GM10248 (cell line): Measurements from ENCODE around the gene ATP5F1E.

ENCODE experiments used
- CTCF ChIA-PET: fragments of 300-600 bp; sonication (Branson Sonifier 250); formaldehyde crosslinking; extraction: SDS; loops from one replicate; lab custom pipeline; 2021; ENCODE audit warnings: antibody characterized with exemption; lab: Yijun Ruan, JAX
- POLR2A ChIA-PET: fragments of 350-650 bp; sonication (Branson Sonifier 250); formaldehyde crosslinking; extraction: SDS; loops from one replicate; lab custom pipeline; 2020; ENCODE audit warnings: antibody characterized with exemption; lab: Yijun Ruan, JAX
- DNase-seq: peaks from one replicate; pipeline ENCODE4 v3.0.0; 2012; ENCODE audit errors: extremely low spot score
- TF ChIP-seq, protein P1 (sequence below): IDR thresholded peaks from 2 replicates; pipeline ENCODE4 v1.5.1; 2012; ENCODE audit warnings: mild to moderate bottlenecking, low read depth; ENCODE audit errors: extremely low read depth, missing control alignments, control extremely low read depth

ATP5F1E gene

DNA sequence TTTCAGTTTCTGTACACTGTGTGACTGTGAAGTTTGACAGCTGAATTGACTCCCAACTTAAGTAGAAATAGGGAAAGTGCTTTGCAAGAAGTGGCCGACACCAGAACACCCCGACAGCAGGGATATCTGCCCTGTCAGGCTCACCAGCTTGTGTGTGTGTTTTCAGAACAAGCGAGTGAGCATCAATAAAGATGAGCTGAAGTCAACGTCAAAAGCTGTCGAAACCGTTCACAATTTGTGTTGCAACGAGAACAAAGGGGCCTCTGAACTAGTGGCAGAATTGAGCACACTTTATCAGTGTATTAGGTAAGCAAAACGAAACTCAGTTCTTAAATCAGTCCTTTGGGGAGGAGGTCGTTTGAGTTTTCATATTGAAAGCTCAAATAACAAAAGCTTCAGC is 40.4 kb downstream of the ATP5F1E start:
- CTCF ChIA-PET, result interaction anchor here (1.2 kb wide), 1 partner anchor 9 kb away, joined by 5 read pairs; no protein-coding TSS in a partner anchor
- TF ChIP-seq, protein P1, sequence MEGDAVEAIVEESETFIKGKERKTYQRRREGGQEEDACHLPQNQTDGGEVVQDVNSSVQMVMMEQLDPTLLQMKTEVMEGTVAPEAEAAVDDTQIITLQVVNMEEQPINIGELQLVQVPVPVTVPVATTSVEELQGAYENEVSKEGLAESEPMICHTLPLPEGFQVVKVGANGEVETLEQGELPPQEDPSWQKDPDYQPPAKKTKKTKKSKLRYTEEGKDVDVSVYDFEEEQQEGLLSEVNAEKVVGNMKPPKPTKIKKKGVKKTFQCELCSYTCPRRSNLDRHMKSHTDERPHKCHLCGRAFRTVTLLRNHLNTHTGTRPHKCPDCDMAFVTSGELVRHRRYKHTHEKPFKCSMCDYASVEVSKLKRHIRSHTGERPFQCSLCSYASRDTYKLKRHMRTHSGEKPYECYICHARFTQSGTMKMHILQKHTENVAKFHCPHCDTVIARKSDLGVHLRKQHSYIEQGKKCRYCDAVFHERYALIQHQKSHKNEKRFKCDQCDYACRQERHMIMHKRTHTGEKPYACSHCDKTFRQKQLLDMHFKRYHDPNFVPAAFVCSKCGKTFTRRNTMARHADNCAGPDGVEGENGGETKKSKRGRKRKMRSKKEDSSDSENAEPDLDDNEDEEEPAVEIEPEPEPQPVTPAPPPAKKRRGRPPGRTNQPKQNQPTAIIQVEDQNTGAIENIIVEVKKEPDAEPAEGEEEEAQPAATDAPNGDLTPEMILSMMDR, result no peak
- POLR2A ChIA-PET, result interaction anchor here (0.6 to 1.3 kb wide), 2 partner anchors 9 to 586 kb away, joined by 4 to 5 read pairs; no protein-coding TSS in a partner anchor
- no peak for DNase-seq

DNA sequence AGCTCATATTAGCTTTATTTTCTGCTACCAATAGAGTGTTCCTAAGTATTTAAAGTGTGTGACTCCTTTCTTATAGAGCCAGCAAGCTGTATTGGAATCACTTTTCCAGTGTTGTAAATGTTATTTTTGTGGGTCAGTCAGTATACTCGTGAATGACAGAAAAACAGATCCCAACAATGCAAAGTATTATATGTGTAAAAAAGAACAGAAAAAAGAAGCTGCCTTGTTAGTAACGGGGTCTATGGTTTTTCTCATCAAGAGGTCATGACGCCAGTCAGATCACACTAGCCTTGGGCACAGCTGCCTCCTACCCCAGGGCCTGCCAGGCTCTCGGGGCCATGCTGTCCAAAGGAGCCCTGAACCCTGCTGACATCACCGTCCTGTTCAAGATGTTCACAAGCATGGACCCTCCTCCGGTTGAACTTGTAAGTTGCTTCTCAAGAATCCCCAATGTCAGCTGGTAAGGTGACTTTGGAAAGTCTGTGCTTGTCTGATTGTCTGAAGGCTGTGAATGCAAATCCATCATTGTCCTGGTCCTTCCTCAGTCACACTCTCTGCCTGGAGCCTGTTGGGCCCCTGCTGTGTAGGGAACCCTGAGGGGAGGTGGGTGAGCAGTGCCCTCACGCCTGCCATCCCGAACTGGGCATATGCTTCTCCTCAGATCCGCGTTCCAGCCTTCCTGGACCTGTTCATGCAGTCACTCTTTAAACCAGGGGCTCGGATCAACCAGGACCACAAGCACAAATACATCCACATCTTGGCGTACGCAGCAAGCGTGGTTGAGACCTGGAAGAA is 41.3 kb downstream of the ATP5F1E start:
- ChIA-PET CTCF (interaction anchor here (0.8 to 1.4 kb wide), 4 partner anchors 8 to 65 kb away, joined by 3 to 5 read pairs (median 4); no protein-coding TSS in a partner anchor), POLR2A (interaction anchor here (0.6 to 1.3 kb wide), 2 partner anchors 10 to 585 kb away, joined by 4 to 5 read pairs; no protein-coding TSS in a partner anchor)
- TF ChIP-seq, protein P1, result no peak
- no peak for DNase-seq

DNA sequence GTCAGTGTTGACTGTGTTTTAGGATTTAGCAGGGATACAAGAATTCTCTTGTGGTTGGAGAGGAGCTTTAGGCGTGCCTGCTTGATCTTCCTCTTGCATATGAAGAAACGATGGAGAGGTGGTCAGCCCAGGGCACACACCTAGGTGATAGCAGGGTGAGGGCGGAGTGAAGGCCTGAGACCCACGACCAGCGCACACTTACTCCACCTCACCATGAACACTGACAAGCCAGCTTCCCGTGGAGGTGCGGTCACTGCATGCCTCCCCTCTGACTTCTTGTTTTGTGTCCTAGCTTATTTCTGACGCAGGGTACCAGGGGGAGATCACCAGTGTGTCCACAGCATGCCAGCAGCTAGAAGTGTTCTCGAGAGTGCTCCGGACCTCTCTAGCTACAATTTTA is 42.9 kb downstream of the ATP5F1E start:
- TF ChIP-seq, protein P1, result no peak
- CTCF ChIA-PET, result no interaction called here

DNA sequence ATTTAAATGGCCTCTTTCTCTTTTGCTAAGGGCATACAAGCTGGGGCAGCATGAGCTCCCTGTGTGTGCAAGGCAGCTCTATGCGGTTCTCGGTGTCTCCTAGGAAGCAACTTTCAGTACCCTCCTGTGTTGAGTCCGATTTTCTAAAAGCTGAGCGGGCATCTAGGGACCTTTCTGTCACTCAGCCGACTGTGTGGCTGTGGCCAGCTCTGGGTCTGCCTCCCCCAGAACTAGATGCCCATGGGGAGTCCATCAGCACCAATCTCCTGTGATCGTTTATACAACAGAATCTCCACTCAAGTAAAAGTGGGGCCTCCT is 43.6 kb downstream of the ATP5F1E start:
- POLR2A ChIA-PET, result no interaction called here
- DNase-seq, result no peak
- TF ChIP-seq, protein P1, result no peak
- CTCF ChIA-PET, result no interaction called here

More for the DNA sequence above, 42.9 kb downstream of the ATP5F1E start:
- POLR2A ChIA-PET, result no interaction called here
- no peak for DNase-seq

DNA sequence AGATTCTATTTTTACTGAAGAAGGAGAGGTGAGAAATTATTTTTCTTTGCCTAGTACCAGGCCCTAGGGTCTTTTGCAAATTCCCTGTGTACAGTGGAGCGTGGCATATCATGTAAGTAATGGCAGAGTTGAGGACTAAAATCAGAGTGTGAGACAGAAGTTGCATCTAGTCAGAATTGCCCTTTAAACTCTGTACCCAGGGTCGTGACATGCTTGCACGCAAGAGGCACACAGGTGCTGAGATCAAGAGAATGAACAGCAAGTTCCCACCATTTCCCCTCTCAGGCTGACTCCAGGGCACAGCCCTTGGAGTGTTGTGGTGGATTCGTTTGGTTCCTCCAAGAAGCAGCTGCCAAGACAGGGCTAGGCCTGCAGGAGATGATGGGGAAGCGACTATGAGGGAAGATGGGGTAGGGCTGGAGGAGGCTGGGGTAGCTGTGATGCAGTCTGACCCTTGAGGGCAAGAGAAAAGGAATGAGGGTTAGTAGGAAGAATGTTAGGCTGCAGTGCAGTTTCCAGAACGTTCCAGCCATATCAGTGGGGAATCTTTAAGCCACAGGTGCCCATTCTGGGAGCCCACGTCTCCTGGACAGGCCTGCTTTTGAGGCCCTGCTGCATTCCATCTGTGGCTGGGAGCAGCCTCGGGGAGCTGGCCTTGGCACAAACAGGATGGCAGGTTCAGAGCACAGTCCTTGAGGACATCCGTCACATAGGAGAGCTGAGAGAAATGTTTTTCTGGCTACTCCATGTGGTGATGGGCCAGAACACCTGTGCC is 44.2 kb downstream of the ATP5F1E start:
- CTCF ChIA-PET, result interaction anchor here (1.2 to 1.8 kb wide), 2 partner anchors 8 to 46 kb away, joined by 3 to 6 read pairs; no protein-coding TSS in a partner anchor
- POLR2A ChIA-PET, result no interaction called here
- no peak for DNase-seq
- TF ChIP-seq, protein P1, result no peak

DNA sequence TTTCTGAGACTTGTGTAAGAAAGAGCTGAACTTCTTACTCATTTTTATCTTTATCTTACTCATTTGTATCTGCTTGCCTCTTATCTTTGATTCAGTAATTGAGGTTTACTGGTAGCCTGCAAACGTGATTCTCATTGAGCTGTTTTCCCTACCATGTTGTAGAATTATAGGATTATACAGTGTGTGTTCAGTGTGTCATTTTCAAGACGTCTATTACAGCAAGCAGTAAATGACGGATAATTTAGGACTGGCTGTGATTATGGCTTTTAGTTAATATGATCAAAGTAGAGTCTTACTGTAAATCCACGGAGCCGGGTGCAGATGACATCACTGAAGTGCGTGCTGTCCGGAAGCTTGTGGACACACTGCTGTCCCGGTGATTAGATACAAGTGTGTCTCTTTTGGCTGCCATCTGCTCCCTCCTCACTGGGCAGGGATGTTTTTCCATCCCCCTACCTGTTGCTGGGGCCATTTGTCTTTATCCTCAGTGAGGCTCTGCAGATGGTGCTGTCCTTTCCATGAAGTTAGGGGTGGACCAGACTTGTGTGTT is 45.1 kb downstream of the ATP5F1E start:
- no peak for DNase-seq
- ChIA-PET POLR2A (interaction anchor here (1.0 kb wide), 1 partner anchor 45 kb away, joined by 3 read pairs; the partner anchor contains the start of gene ATP5F1E), CTCF (interaction anchor here (1.2 to 1.8 kb wide), 2 partner anchors 9 to 47 kb away, joined by 3 to 6 read pairs; no protein-coding TSS in a partner anchor)
- TF ChIP-seq, protein P1, result no peak
